ENCODE data around the gene NUMBL. TPM values are rescaled to one million over a fixed set of nuclear protein-coding genes. Genes with fewer than 3 reads are reported as not detected.

The NUMBL gene
- total RNA-seq, 2 donors from 2014 or later: 9.6 to 14.5 TPM

- intact Hi-C loops (cut with DNase I, micrococcal nuclease): no loop called here
- ATAC-seq (no peak), DNase-seq (peak in 1 of 2 donors; percentile 39)
Measured at GRCh38 chr19:40717325-40717879, 27.0 kb upstream of the NUMBL start.

GRCh38 chr19:40716482-40717324 is 26.3 kb upstream of the NUMBL start, which contains the start of the genes COQ8B and ITPKC:
Gene COQ8B, minus strand, starts transcription at chr19:40716886. Its CDS starts 2,254 bp downstream, at chr19:40714632.
Gene ITPKC, plus strand, starts transcription at chr19:40717112. Its CDS starts 24 bp downstream, at chr19:40717136.
- ATAC-seq (peak; percentile 68), DNase-seq (peak; percentile 100)
- intact Hi-C loops (cut with DNase I, micrococcal nuclease): no loop called here

GRCh38 chr19:40716031-40716481 is 25.6 kb upstream of the NUMBL start:
- intact Hi-C loops (cut with DNase I, micrococcal nuclease): no loop called here
- no peak for ATAC-seq
- DNase-seq: peak; percentile 45 to 52

GRCh38 chr19:40714441-40715299 is 24.2 kb upstream of the NUMBL start:
- peak; percentile 94 to 96 for DNase-seq
- intact Hi-C loops (cut with DNase I, micrococcal nuclease): no loop called here
- ATAC-seq: peak; percentile 66

- ATAC-seq (no peak), DNase-seq (no peak)
- intact Hi-C loops (cut with DNase I, micrococcal nuclease): no loop called here
Measured at GRCh38 chr19:40713939-40714338, 23.5 kb upstream of the NUMBL start.

GRCh38 chr19:40709817-40710216 is 19.4 kb upstream of the NUMBL start:
- intact Hi-C loops (cut with DNase I, micrococcal nuclease): no loop called here
- ATAC-seq (no peak), DNase-seq (no peak)

GRCh38 chr19:40707615-40708014 is 17.2 kb upstream of the NUMBL start:
- intact Hi-C loops (cut with DNase I, micrococcal nuclease): no loop called here
- ATAC-seq (no peak), DNase-seq (no peak)

- intact Hi-C loops (cut with DNase I, micrococcal nuclease): no loop called here
- DNase-seq (no peak), ATAC-seq (no peak)
Measured at GRCh38 chr19:40705950-40706619, 15.6 kb upstream of the NUMBL start.

GRCh38 chr19:40705362-40705651 is 14.9 kb upstream of the NUMBL start:
- DNase-seq: no peak
- intact Hi-C loops (cut with DNase I, micrococcal nuclease): no loop called here
- no peak for ATAC-seq

GRCh38 chr19:40704491-40705361 is 14.3 kb upstream of the NUMBL start:
- ATAC-seq: no peak
- no peak for DNase-seq
- intact Hi-C loops (cut with DNase I, micrococcal nuclease): no loop called here

GRCh38 chr19:40703029-40703755 is 12.7 kb upstream of the NUMBL start:
- no peak for DNase-seq
- intact Hi-C loops (cut with DNase I, micrococcal nuclease): no loop called here
- no peak for ATAC-seq

GRCh38 chr19:40702337-40703012 is 12.0 kb upstream of the NUMBL start:
- peak; percentile 85 for ATAC-seq
- DNase-seq: peak in 1 of 2 donors; percentile 47

GRCh38 chr19:40701758-40702157 is 11.3 kb upstream of the NUMBL start:
- DNase-seq (no peak), ATAC-seq (no peak)
- intact Hi-C loops (cut with DNase I, micrococcal nuclease): no loop called here

More at GRCh38 chr19:40702337-40703012, 12.0 kb upstream of the NUMBL start:
- intact Hi-C loops (cut with DNase I, micrococcal nuclease): no loop called here

- intact Hi-C loops (cut with DNase I, micrococcal nuclease): no loop called here
- no peak for ATAC-seq
- DNase-seq: no peak
Measured at GRCh38 chr19:40700083-40700482, 9.6 kb upstream of the NUMBL start.

GRCh38 chr19:40697007-40697406 is 6.6 kb upstream of the NUMBL start:
- DNase-seq (no peak), ATAC-seq (no peak)
- intact Hi-C loops (cut with DNase I, micrococcal nuclease): no loop called here

- intact Hi-C loops (cut with DNase I, micrococcal nuclease): no loop called here
- no peak for ATAC-seq
Measured at GRCh38 chr19:40695881-40696280, 5.4 kb upstream of the NUMBL start.

GRCh38 chr19:40693896-40694295 is 3.4 kb upstream of the NUMBL start:
- intact Hi-C loops (cut with DNase I, micrococcal nuclease): no loop called here
- ATAC-seq: no peak

More at GRCh38 chr19:40695881-40696280, 5.4 kb upstream of the NUMBL start:
- no peak for DNase-seq

More at GRCh38 chr19:40693896-40694295, 3.4 kb upstream of the NUMBL start:
- DNase-seq: no peak
